Omental fat pad (tissue), 4 donors: Measurements from ENCODE around the gene SELENOF. TPM values are rescaled to one million over a fixed set of nuclear protein-coding genes. Genes with fewer than 3 reads are reported as not detected.
A peak's percentile ranks its signal among the peaks of the same experiment; 100 is the strongest.

Experiments
- ATAC-seq: fragments of 150-250 bp; one replicate; pipeline ENCODE4 v1.9.1; 2016; ENCODE audit warnings: mild to moderate bottlenecking, moderate library complexity; ENCODE audit not compliant: low FRiP score
- DNase-seq: peaks from one replicate; pipeline ENCODE4 v3.0.0-alpha.2; 2019; ENCODE audit warnings: low spot score
- total RNA-seq, 4 donors: library from RNA; depleted of rRNA; stranded (reverse); fragments of >200 nt; gene quantifications; one replicate each; pipeline ENCODE4 v1.1.0, GENCODE V29; 2016
- TF ChIP-seq, protein P1 (sequence below), 3 donors: fragments of 450-650 bp; IDR thresholded peaks; one replicate each; pipeline ENCODE4 v1.5.1; 2016 to 2017; ENCODE audit warnings: antibody characterized with exemption in 3 of 3, mild to moderate bottlenecking in 3 of 3, moderate library complexity in 2 of 3

Gene SELENOF
- total RNA-seq, 4 donors from 2014 or later = 120 to 177 (median 138) TPM

DNA sequence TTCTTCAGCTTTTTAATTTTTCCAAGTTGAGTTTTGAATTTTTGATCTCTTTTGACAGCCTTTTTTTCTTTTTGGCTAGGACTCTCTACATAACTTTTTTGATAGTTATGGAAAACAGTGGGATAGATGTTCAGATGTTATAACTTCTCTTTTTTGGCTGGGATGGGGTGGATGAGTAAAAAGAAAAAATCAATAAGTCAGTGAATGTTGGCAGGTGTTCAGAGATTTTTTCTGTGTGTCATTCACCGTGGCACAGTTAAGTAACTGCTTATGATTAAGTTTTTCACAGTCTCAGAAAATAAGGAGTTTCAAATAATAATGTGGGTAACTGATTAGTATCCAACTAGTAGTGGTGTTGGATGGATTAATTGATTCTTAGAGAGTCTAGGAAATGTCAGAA lies 24.5 kb upstream of the SELENOF start:
- TF ChIP-seq, protein P1, sequence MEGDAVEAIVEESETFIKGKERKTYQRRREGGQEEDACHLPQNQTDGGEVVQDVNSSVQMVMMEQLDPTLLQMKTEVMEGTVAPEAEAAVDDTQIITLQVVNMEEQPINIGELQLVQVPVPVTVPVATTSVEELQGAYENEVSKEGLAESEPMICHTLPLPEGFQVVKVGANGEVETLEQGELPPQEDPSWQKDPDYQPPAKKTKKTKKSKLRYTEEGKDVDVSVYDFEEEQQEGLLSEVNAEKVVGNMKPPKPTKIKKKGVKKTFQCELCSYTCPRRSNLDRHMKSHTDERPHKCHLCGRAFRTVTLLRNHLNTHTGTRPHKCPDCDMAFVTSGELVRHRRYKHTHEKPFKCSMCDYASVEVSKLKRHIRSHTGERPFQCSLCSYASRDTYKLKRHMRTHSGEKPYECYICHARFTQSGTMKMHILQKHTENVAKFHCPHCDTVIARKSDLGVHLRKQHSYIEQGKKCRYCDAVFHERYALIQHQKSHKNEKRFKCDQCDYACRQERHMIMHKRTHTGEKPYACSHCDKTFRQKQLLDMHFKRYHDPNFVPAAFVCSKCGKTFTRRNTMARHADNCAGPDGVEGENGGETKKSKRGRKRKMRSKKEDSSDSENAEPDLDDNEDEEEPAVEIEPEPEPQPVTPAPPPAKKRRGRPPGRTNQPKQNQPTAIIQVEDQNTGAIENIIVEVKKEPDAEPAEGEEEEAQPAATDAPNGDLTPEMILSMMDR (IDR thresholded peaks at IDR 0.05) = no peak
- no peak for DNase-seq
- peak; percentile 57 for ATAC-seq

DNA sequence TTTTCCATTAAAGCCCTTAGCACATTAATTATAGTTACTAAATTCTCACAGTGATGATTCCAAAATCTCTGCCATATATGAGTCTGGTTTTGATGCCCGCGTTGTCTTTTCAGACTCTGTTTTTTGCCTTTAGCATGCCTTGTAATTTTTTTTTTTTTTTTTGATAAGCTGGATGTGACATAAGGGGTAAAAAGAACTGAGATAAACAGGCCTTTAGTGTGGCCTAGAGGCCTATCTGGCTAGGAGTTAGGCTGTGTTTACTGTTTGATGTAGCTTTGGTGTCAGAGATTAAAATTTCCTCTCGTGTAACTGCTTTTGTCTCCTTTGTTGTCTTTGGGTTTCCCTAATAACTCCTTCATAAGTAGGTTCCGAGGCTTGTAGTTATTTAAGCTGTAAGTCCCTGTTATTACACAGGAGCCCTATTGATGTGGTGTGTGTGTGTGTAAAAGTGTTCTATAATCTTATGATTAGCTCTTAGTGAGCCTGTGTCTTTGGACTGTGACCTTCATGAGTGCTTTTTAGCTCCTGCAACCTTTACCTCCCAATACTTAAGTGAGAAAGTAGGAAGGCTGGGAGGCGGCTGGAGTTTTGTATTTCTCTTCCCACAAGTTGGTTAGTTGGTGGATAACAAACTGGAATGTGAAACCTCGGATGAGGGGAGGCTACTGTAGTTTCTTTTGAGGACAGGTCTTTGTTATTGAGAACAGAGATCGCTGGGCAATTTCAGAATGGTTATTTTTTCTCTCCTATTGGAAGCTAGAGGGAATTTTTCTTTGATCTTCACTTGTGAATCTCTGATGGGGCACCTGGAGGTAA lies 19.8 kb upstream of the SELENOF start:
- ATAC-seq (no peak), DNase-seq (no peak)
- TF ChIP-seq, protein P1 (IDR thresholded peaks at IDR 0.05) = no peak

DNA sequence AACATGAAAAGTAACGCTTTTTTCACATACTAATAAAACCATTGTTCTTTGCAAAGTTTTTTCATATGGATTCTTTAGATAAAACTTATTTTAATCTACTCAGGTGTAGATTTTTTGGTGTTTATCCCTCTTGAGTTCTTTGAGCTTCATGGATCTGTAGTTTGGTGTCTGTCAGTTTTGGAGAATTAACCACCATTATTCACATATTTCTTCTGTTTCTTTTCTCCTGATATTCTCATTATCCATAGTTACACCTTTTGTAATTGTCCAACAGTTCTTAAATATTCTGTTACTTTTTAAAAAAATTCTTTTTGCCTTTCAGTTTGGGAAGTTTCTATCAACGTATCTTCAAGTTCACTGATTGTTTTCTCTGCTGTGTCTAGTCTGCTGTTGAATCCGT lies 19.1 kb upstream of the SELENOF start:
- no peak for DNase-seq
- TF ChIP-seq, protein P1 (IDR thresholded peaks at IDR 0.05) = no peak
- no peak for ATAC-seq

DNA sequence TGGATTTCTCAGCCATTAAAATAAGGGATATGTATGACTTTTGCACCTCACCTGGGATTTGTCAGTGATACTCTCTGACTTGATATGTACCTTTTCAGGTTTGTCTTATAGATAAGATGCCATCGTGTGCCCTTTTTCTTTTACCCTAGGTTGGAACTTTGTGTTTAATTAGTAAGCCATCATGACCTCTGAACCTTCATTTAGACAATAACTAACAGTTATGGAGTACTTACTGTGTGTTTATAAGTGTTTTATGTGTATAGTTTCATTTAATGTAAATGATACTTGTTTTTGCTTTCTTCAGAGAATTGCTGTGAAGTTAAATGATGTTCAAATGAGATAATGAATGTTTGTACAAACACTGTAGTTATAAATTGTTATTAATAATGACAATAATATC lies 14.9 kb upstream of the SELENOF start:
- DNase-seq (no peak), ATAC-seq (no peak)
- TF ChIP-seq, protein P1 (IDR thresholded peaks at IDR 0.05) = no peak

DNA sequence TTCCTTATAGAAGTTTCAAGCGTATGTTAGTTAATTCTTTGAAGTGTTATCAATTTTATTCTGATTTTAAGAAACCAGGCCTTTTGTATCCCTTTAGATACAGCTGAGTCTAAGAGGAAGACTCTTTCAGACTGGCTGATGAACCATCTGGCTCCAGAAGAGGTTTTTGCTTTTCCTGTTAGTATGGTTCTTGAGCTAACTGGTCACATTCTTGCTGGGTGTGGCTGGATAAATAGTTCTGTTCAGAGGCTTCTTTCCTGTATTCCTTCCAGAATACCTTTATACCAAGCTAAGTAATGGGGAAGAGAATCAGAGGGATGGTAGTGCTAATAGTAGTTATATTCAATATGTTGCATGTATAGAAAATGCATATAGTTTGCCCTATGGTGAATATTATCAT lies 13.0 kb upstream of the SELENOF start:
- ATAC-seq (no peak), DNase-seq (no peak)
- TF ChIP-seq, protein P1 (IDR thresholded peaks at IDR 0.05) = no peak

DNA sequence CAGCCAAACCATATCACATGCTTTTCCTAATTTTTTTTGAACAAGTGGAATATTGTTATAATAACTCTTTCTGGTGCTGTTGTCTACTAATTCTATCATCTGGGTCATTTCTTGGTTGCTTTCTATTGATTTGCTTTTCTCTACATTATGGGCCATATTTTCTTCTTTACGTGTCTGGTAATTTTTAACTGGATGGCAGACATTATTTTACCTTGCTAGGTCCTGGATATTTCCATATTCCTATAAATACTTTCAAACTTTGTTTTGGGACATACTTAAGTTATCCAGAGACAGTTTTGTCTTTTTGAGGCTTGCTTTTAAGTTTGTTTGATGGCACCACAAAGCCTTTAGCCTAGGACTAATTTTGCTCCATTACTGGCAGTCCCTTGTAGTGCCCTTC lies 11.8 kb upstream of the SELENOF start:
- TF ChIP-seq, protein P1 (IDR thresholded peaks at IDR 0.05) = no peak
- DNase-seq (no peak), ATAC-seq (no peak)

DNA sequence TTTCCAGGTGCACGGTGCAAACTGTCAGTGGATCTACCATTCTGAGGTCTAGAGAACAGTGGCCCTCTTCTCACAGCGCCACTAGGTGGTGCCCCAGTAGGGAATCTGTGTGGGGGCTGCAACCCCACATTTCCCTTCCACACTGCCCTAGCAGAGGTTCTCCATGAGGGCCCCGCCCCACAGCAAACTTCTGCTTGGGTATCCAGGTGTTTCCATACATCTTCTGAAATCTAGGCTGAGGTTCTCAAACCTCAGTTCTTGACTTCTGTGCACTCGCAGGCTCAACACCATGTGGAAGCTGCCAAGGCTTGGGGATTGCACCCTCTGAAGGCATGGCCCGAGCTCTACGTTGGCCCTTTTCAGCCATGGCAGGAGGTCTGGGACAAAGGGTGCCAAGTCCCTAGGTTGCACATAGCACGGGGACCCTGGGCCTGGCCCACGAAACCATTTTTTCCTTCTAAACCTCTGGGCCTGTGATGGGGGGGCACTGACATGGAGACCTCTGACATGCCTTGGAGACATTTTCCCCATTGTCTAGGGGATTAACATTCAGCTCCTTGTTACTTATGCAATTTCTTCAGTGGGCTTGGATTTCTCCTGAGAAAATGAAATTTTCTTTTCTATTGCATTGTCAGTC lies 10.5 kb upstream of the SELENOF start:
- ATAC-seq = no peak
- TF ChIP-seq, protein P1 (IDR thresholded peaks at IDR 0.05) = no peak

More for the DNA sequence above, 10.5 kb upstream of the SELENOF start:
- DNase-seq = no peak
